HG02610 (cell line): ENCODE measurements around the gene KCNH5.

Source experiments
- ATAC-seq: cut with Tn5 transposase; IDR thresholded peaks from one replicate; pipeline ENCODE4 v1.9.1; 2021; ENCODE audit warnings: mild to moderate bottlenecking, moderate library complexity; ENCODE audit not compliant: unreplicated experiment

Gene KCNH5

GRCh38 chr14:62745496-62745895 is 299.8 kb downstream of the KCNH5 start:
- no peak for ATAC-seq

GRCh38 chr14:62743560-62743959 is 301.7 kb downstream of the KCNH5 start:
- ATAC-seq: no peak

GRCh38 chr14:62743118-62743517 is 302.1 kb downstream of the KCNH5 start:
- no peak for ATAC-seq

- ATAC-seq: no peak
Observed at GRCh38 chr14:62739647-62740046, 305.6 kb downstream of the KCNH5 start.

DNA sequence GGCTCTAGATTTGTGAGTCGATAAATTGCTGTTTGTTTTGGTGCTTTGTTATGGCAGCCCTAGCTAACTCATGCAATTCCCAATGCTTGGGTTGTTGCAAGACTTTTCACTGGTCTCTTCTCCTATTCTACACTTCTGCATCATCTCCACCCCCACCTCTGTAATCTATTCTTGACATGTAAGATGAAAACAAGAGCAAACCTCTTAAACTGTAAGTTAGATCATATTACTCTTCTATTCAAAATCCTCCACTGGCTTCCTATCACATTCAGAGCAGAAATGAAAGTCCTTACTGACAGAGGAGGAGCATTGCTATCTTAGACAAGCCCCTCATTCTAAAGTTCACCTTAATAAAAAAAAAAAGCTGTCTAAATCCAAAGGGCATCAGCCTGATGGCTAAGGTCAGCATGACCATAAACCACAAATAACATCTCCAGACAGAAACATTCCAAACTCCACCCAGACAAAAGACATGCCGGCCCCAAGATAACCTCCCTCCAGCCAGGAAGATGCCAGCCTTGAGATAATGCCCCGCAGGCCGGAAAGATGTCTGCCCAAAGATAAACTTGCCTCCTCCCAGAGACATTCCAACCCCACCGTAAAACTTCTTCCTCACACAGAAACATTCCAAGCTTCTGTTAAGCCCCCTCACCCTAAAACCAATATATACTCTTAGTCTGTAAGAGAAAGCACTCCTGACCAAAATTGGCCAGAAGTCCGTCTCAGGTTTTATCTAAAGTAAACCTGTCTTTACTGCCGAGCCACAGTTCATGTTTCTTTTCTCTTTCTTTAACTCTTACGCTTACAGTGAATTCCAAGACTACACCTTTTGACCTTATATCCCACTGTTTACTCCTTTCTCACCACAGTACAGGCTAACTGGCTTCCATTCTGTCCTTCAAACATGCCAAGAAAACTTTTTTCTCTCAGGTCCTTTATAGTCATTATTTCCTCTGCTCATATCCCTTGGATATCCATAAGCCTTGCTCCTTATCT is 308.9 kb downstream of the KCNH5 start:
- ATAC-seq: no peak

GRCh38 chr14:62734831-62735230 is 310.4 kb downstream of the KCNH5 start:
- no peak for ATAC-seq

- ATAC-seq: no peak
Observed at GRCh38 chr14:62722406-62722805, 322.9 kb downstream of the KCNH5 start.

DNA sequence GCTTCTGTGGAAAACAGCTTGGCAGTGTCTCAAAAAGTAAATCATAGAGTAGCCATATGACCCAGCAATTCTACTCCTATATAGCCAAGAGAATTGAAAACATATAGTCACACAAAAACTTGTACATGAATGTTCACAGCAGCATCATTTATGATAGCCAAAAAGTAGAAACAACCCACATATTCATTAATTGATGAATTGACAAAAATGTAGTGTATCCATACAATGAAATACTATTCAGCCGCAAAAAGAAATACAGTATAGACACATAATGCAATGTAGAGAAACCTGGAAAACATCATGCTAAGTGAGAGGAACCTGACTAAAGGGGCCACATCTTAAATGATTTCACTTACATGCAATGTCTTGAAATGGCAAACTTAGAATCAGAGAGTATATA is 326.6 kb downstream of the KCNH5 start:
- ATAC-seq: no peak

- ATAC-seq: no peak
Observed at GRCh38 chr14:62711351-62712023, 333.8 kb downstream of the KCNH5 start.

GRCh38 chr14:62710811-62711210 is 334.4 kb downstream of the KCNH5 start:
- no peak for ATAC-seq

GRCh38 chr14:62709773-62710172 is 335.5 kb downstream of the KCNH5 start:
- ATAC-seq: no peak

DNA sequence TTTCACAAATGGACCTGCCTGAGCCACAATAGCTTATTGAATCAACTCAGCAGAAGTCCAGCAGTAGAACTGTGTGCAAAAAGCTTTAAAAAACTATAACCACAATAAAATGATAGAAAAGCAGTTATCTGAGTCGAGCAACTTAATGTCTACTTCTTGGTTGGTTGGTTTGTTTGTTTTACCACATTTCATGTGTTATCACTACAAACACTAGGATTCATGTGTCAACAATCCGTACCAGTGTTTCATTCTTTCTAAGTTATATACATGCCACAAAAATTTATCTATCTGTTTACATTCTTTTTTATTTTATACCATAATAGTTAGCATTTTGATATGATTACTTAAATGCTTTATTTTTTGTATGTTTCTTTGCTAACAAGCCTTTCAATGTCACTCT is 339.0 kb downstream of the KCNH5 start:
- no peak for ATAC-seq

DNA sequence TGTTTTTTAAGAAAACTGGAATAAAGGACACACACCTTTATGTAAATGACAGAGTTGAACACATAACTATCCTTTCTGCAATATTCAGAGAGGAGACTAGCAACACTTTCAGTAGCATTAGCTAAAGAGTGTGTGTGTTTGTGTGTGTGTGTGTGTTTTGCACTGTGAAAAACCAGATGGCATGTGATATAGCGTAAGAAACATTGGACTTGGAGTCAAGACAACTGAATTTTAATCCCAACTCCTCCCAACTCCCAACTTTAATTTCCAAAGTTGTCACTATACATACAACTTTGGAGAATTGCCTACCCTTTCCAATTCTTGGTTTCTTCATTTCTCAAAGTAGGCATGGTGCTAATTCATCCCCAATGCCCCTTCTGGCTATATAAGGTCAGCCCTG is 347.8 kb downstream of the KCNH5 start:
- ATAC-seq: no peak

DNA sequence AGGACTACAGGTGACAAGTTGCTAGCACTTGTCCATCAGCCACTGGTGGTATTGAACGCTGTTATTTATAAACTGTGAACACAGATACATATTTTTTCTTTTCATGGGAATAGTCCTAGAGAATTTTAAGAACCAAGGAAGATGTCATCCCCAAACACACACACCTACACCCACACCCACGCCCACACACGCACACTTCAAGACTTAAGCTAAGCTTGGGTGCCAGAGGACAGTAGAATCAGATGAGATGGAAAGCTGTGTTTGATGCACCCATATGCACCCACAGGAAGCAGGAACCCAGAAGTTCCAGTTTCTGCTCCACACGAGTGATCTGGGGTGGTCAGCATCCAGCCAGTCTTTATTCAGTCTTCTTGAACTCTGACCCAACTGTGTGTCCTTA is 348.3 kb downstream of the KCNH5 start:
- ATAC-seq: no peak

GRCh38 chr14:62696331-62696924 is 348.8 kb downstream of the KCNH5 start:
- ATAC-seq: no peak

DNA sequence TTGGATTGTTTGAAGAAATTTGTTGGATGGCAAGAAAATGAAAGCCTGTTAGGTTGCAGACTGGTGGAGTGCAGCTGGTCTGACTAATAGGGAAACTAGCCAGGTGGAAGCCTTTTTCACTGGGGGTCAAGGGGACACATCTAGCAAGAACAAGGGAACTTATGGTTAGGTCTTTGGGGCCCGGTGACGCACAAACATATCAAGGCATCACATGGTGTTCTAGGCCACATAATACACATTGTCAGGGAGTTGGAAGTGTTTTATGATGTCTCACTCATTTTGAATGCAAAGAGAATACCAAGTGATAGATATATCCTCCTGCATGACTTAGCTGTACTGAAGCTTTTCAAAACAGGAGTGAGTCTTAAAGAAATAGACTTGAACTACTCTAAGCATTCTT is 351.2 kb downstream of the KCNH5 start:
- ATAC-seq: no peak

GRCh38 chr14:62692490-62693106 is 352.7 kb downstream of the KCNH5 start:
- no peak for ATAC-seq

GRCh38 chr14:62691647-62692489 is 353.4 kb downstream of the KCNH5 start:
- ATAC-seq: no peak

GRCh38 chr14:62689733-62690132 is 355.5 kb downstream of the KCNH5 start:
- ATAC-seq: no peak

DNA sequence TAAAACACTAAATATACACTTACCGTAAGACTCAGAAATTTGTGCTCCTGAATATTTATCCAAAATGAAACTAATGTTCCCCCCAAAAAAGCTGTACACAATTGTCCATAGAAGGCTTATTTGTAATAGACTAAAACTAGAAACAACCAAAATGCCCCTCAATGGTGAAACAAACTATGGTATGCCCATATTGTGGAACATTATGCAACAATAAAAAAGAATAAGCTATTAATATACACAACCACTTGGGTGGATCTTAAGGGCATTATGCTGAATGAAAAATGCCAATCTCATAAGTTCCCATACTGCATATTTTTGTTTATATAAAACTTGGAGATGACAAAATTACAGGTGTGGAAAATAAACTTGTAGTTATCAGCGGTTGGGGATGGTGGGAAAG is 357.4 kb downstream of the KCNH5 start:
- ATAC-seq: no peak
